ENCODE data around the gene ATG16L2. TPM values are rescaled to one million over a fixed set of nuclear protein-coding genes. Genes with fewer than 3 reads are reported as not detected.
"Not testable (repeated sequence)": the region's sequence is repeated elsewhere in the genome, so short reads cannot be mapped to it uniquely, and the experiment has no call there.

ATG16L2 gene
- total RNA-seq, 4 donors from 2014 or later: 26.9 to 60.0 (median 36.6) TPM

GRCh38 chr11:72793425-72794367 is 20.5 kb upstream of the ATG16L2 start, which contains the start of gene STARD10:
Gene STARD10, minus strand, starts transcription at chr11:72794047. Its CDS starts 12,866 bp downstream, at chr11:72781181.
- peaks cover 0 to 40% (median 13%) of the 10 kb centered on the region in 4 donors for H3K4me1 ChIP-seq
- peak; percentile 36 to 64 for TF ChIP-seq POLR2A (IDR thresholded peaks at IDR 0.05)
- TF ChIP-seq EP300 (IDR thresholded peaks at IDR 0.05): peak; percentile 90 to 93
- peak; percentile 89 to 100 (median 99) for TF ChIP-seq CTCF (IDR thresholded peaks at IDR 0.05)
- H3K36me3 ChIP-seq: no peaks in the 10 kb centered on the region
- peak within 1 kb of the TSS; percentile 44 to 82 (median 62) for H3K4me3 ChIP-seq
- no peaks in the 10 kb centered on the region for H3K27me3 ChIP-seq
- WGBS, 2 donors: 1 to 2% methylated on average over 39 to 40 of the region's 55 CpGs
- H3K27ac ChIP-seq: peak within 1 kb of the TSS; percentile 81 to 99 (median 90)
- H3K9me3 ChIP-seq: no peaks in the 10 kb centered on the region
- DNase-seq (ENCODE audit: low spot score in 2 of 2): peak; percentile 92 to 95

GRCh38 chr11:72798361-72798760 is 15.8 kb upstream of the ATG16L2 start:
- 75 to 77% methylated on average over 4 of the region's 4 CpGs for WGBS, 2 donors
- no peaks in the 10 kb centered on the region for H3K9me3 ChIP-seq
- H3K4me3 ChIP-seq: no peak overlapping the region
- DNase-seq (ENCODE audit: low spot score in 2 of 2): no peak
- H3K27ac ChIP-seq: no peak overlapping the region
- peaks cover 0 to 3% (median 0%) of the 10 kb centered on the region in 3 donors for H3K36me3 ChIP-seq
- H3K4me1 ChIP-seq: peaks cover 0 to 9% (median 5%) of the 10 kb centered on the region in 4 donors
- no peaks in the 10 kb centered on the region for H3K27me3 ChIP-seq
- TF ChIP-seq POLR2A (IDR thresholded peaks at IDR 0.05) (no peak), EP300 (IDR thresholded peaks at IDR 0.05) (no peak), CTCF (IDR thresholded peaks at IDR 0.05) (no peak)

- Histone ChIP-seq H3K9me3 (no peaks in the 10 kb centered on the region), H3K4me3 (no peak overlapping the region), H3K36me3 (peaks cover 0 to 3% (median 0%) of the 10 kb centered on the region in 3 donors), H3K27ac (no peak overlapping the region), H3K4me1 (peaks cover 0 to 4% (median 1%) of the 10 kb centered on the region in 4 donors), H3K27me3 (no peaks in the 10 kb centered on the region)
- DNase-seq (ENCODE audit: low spot score in 2 of 2): no peak
- 60 to 68% methylated on average over 4 of the region's 4 CpGs for WGBS, 2 donors
- TF ChIP-seq CTCF (IDR thresholded peaks at IDR 0.05) (no peak), POLR2A (IDR thresholded peaks at IDR 0.05) (no peak), EP300 (IDR thresholded peaks at IDR 0.05) (no peak)
Measured at GRCh38 chr11:72799441-72799840, 14.8 kb upstream of the ATG16L2 start.

- H3K27me3 ChIP-seq: no peaks in the 10 kb centered on the region
- 79 to 92% methylated on average over 6 of the region's 6 CpGs for WGBS, 2 donors
- TF ChIP-seq EP300 (IDR thresholded peaks at IDR 0.05) (no peak), CTCF (IDR thresholded peaks at IDR 0.05) (no peak)
- no peak overlapping the region for H3K4me3 ChIP-seq
- H3K4me1 ChIP-seq: peaks cover 0 to 8% (median 3%) of the 10 kb centered on the region in 4 donors
- no peak overlapping the region for H3K27ac ChIP-seq
- H3K36me3 ChIP-seq: peaks cover 0 to 3% (median 0%) of the 10 kb centered on the region in 3 donors
- H3K9me3 ChIP-seq: no peaks in the 10 kb centered on the region
- DNase-seq (ENCODE audit: low spot score in 2 of 2): no peak
Measured at GRCh38 chr11:72802822-72803221, 11.4 kb upstream of the ATG16L2 start.

- DNase-seq (ENCODE audit: low spot score in 2 of 2): no peak
- no peaks in the 10 kb centered on the region for H3K9me3 ChIP-seq
- H3K4me1 ChIP-seq: peaks cover 0 to 8% (median 3%) of the 10 kb centered on the region in 4 donors
- no peaks in the 10 kb centered on the region for H3K27me3 ChIP-seq
- peaks cover 0 to 16% (median 0%) of the 10 kb centered on the region in 3 donors for H3K36me3 ChIP-seq
- H3K4me3 ChIP-seq: no peak overlapping the region
- WGBS, 2 donors: 80 to 82% methylated on average over 6 of the region's 6 CpGs
- no peak overlapping the region for H3K27ac ChIP-seq
- TF ChIP-seq CTCF (IDR thresholded peaks at IDR 0.05): no peak
- TF ChIP-seq EP300 (IDR thresholded peaks at IDR 0.05): peak in 1 of 2 donors; percentile 21
Measured at GRCh38 chr11:72805216-72805615, 9.0 kb upstream of the ATG16L2 start.

GRCh38 chr11:72806378-72806777 is 7.8 kb upstream of the ATG16L2 start:
- Histone ChIP-seq H3K36me3 (peaks cover 0 to 16% (median 0%) of the 10 kb centered on the region in 3 donors), H3K27ac (peak overlapping the region in 2 of 4 donors; percentile 7 to 81)
- H3K4me1 ChIP-seq; DNase-seq (ENCODE audit: low spot score in 2 of 2); H3K27me3 ChIP-seq; H3K9me3 ChIP-seq; H3K4me3 ChIP-seq: not testable (repeated sequence)
- WGBS, 2 donors: 90 to 95% methylated on average over 1 of the region's 1 CpG

Data from tibial nerve (tissue), 4 donors.